Measurements from ENCODE around the gene BMP4.

DNA sequence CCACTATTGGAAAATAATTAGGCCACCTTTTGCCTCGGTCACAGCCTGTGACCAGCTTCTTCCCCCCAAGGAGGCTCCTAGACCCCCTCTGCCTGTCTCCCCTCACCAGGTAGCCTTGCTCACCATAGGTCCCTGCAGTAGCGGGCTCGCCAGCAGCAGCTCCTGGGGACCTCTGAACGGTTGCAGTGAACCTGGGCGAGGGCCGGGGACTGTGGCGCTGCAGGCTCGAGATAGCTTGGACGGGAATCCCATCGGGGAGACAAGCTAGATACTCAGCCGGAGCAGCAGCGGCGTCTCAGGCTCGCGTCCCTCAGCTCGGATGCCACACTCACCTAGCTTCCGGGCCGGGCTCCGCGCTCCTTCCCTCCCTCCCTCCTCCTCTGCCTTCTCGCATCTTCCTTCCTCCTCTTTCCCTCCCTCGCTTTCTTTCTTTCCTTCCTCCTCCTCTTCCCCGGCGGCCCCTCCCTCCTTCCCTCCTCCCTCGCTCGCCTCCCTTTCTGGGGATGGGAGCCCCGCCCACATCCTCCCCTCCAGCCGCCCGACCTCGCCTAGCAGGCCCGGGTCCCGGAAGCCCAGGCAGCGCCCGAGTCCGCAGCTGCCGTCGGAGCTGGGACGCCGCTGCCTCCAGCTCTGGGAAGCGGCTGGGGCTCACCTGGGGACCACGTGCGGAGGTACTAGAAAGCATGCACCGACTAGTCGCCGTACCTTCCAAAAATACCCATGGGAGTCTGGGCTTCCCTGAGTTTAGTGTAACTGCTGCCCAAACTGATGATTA, at the start of gene BMP4:
- no peak for TF ChIP-seq POLR2A (IDR thresholded peaks at IDR 0.05)
- TF ChIP-seq, protein P1, sequence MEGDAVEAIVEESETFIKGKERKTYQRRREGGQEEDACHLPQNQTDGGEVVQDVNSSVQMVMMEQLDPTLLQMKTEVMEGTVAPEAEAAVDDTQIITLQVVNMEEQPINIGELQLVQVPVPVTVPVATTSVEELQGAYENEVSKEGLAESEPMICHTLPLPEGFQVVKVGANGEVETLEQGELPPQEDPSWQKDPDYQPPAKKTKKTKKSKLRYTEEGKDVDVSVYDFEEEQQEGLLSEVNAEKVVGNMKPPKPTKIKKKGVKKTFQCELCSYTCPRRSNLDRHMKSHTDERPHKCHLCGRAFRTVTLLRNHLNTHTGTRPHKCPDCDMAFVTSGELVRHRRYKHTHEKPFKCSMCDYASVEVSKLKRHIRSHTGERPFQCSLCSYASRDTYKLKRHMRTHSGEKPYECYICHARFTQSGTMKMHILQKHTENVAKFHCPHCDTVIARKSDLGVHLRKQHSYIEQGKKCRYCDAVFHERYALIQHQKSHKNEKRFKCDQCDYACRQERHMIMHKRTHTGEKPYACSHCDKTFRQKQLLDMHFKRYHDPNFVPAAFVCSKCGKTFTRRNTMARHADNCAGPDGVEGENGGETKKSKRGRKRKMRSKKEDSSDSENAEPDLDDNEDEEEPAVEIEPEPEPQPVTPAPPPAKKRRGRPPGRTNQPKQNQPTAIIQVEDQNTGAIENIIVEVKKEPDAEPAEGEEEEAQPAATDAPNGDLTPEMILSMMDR (IDR thresholded peaks at IDR 0.05) = no peak
- TF ChIP-seq EP300 (IDR thresholded peaks at IDR 0.05) = no peak
- no peak for TF ChIP-seq POLR2AphosphoS5 (IDR thresholded peaks at IDR 0.05)

All from suprapubic skin (tissue), 4 donors.